Measurements from ENCODE around the gene TCFL5.

Gene TCFL5

DNA sequence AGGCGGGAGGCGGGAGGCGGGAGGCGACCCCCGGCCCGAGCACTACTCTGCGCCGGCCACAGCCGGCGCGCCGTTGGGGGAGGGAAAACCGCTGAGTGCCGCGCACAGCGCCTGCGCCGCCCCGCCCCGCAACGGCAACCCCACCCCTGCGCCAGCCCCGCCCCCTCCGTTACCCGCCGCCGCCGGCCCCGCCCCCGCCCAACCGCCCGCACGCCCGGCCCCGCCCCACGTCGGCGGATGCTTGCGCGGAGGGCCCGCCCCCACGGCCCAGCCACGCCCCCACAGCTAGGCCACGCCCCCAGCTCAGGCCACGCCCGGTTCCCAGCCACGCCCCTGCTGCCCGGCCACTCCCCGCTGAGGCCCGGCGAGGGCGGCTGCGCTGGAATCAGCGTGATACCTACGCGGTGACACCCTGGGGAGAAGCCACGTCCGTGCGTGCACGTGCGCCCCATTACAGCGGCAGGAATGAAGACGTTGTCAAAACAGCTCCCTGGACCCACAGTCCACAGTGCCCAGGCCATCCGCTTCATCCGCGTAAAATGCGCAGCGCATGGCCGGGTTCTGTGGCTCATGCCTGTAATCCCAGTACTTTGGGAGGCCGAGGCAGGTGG, at the start of gene TCFL5:
Gene TCFL5, minus strand, starts transcription at position 97 of the 611 bp plus-strand sequence. CDS start 152 bp downstream, outside the sequence.
- peak; percentile 85 for DNase-seq

DNA sequence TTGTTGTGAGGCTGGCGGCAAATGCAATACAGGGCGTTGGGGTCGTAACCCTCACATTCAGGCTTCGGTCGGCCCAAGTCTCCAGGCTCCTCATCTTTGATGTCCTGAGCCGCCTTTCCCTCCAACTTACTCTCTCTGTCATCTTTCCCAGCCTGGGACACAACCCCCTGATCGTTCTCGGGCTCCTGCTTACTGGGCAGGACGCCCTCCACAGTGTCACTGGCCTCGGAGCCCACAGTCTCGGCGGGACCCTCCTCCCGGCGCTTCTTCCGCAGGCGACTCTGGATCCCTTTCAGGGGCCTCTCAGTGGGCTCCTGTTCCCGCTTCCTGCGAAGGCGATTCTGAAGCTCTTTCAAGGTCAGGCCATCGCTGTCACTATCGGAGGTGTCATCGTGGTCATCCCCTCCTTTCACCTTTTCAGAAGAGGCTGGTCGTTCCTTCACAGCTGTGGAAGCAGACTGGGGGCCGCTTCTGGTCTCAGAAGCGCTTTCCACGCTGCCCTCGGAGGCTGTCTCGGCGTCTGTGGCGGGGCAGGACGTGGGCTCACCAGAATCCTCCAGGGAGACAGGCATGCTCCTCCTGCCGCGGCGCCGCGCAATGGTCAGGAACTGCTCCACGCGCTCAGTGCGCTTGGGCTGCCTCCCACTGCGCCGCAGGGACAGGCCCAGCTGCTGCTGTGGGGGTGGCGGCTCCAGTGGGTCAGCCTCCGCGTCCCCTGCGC, 49.3 kb upstream of the TCFL5 start:
- no peak for DNase-seq

DNA sequence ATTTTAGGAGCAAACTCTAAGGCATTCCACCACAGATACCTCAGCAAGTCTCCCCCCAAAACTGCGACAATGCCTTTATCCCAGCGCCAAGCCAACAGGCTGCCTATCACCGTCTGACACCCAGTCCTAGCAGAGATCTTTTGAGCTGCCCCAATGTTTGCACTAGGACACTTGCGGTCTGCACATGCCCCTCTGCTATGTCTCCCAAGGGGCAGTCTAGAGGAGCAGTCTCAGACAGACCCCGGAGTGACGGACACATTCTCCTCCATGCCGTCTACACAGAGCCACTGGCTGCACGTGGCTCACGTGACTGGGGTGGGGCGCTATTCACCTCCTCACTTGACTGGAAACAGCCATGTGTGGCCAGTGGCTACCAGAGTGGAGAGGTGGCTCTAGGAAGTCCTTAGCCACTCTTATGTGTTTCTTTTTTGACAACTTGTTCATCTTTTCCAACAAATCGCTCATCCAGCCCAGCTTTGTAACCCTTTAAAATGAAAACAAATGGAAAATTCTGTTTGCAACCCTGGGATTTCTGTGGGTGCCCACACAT, 48.7 kb upstream of the TCFL5 start:
- no peak for DNase-seq

DNA sequence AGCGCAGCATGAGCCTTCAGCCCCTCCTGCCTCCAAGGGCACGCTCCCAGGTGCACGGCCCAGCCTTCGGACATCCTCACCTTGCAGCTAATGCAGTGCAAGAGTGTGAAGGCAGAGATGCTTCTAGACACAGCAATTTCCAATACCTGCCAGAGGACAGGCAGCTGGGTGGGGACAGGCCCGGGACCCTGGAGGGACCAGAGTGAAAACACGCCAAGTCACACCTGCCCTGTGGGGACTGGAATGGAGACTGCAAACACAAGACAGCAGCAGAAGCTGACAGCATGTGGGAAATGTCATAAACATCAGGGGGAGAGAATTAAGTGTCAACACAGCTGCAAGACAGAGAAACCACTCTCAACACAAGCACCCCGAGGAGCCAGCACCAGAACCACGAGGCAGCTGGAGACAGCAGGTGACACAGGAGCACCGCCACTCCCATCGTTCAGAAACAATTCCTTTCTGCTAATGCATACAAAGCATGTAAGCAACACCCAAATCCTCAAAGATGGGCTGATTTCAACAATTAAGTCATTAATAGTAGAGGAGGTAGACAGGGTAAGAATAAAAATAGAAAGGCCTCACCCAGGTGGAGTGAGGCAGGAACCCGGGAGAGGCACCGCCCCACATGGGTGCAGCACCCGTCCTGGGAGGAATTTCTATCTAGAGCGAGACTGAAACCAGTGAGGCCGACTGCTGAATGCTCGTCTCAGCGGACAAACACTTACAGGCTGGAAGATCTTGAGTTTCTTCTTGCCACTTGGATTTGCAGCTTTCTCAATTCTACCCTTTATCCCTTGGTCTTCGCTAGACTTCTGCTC, 47.6 kb upstream of the TCFL5 start:
- peak; percentile 52 for DNase-seq

DNA sequence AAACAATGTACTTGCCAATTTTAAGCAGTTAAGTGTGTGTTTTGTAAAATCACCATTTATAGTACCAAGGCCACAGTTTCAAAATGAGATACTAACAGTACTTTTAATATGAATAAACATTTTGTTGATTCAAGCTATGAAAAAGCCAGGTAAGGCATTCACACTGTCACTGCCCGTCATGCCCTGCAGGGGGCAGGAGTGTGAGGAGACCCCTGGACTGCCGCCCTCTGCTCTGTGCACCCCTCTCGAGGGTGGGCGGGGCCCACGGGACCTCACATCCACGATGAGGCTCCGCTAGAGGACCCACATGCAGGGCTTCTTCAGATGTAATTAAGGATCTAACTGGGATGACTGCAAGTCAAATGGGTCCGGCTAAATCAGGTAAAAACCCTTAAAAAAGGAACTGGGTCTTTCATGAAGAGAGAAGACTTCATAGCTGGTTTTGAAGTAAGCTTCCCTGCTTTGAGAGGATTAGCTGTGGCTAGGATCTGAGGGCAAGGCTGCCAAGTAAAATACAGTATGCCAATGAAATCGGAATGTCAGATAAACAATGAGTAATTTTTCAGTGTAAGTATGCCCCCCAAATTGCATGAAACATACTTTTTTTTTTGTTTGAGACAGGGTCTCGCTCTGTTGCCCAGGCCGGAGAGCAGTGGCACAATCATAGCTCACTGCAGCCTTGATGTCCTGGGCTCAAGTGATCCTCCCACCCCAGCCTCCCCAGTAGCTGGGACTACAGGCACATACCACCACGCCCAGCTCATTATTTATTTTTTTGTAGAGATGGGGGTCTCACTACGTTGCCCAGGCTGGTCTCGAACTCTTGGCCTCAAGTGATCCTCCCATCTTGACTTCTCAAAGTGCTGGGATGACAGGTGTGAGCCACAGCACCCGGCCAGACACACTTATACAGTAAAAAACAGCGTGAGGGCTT, 46.0 kb upstream of the TCFL5 start:
- DNase-seq, result no peak

DNA sequence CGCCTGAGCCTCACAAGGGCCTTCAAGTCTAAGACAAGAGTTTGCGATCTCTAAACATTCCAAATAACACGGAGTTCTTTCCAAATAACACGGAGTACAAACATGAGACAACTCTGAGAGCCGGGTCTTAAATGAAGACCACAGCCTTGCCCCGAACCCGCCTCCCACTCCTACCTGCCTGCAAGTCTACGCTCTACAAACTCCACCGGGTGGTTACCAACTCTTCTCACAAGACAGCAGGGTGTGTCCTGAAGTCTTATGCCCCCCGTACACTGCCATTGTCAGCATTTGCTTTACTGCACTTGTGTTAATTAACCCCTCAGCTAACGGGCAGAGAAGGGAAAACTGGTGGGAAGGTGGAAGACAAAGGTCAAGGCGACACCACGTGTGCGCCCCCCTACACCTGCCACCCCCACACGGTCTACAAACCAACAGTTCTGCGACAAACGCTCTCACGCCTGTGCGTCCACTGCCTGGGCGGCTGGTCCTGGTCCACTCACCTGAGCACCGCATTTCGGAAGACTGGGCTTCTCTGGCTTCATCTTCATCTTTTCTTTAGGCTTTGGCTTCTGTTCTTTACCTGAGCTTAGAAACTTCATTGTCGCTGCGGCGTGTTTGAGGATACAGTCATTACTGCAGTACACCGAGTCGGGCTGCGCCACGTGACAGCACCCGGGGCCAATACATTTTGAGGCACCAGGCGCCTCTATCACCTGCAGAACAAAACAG, 45.2 kb upstream of the TCFL5 start:
- DNase-seq, result no peak

DNA sequence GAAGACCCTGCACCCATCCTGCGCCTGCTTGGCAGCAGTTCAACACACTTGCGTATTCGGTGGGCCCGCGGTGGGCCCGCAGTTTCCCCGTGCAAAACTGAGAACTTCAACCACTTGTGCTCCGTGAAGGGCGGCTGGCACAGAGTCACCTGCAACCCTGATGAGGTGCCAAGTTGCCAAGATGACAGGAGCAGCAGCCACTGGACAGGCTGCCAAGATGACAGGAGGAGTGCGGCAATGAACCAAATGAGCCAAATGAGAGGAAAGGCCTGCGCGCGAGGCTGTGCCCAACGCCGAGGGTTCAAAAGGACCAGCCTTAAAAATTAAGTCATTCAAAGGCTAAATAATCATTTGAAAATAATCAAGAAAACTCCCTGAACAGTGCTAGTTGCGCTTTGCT, 44.6 kb upstream of the TCFL5 start:
- DNase-seq, result no peak

DNA sequence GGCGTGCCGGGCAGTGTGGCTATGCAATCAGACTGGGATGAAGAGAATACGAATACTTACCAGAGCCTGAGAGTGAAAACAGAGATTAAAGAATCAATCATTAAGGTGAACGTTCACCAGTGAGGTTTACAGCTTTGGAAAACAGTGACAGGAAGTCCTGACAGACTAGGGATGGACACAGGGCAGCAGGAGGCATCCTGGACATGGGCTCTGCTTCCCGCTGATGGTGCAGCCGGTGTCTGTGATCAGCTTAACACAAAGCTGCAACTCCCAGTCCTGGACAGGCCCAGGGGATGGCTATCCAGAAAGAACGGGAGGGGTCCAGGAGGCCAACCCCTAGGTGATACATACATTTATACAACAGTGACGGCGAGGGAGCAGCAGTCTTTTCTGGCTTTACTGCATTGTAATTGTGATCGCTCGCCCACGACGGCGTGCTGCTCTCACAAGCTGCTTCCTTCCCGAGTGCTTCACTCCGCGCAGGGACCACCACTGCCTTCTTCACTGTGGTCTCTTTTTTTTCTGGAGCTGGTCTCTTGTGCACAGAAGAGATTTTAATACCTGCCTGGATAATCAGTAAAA, 44.0 kb upstream of the TCFL5 start:
- no peak for DNase-seq

DNA sequence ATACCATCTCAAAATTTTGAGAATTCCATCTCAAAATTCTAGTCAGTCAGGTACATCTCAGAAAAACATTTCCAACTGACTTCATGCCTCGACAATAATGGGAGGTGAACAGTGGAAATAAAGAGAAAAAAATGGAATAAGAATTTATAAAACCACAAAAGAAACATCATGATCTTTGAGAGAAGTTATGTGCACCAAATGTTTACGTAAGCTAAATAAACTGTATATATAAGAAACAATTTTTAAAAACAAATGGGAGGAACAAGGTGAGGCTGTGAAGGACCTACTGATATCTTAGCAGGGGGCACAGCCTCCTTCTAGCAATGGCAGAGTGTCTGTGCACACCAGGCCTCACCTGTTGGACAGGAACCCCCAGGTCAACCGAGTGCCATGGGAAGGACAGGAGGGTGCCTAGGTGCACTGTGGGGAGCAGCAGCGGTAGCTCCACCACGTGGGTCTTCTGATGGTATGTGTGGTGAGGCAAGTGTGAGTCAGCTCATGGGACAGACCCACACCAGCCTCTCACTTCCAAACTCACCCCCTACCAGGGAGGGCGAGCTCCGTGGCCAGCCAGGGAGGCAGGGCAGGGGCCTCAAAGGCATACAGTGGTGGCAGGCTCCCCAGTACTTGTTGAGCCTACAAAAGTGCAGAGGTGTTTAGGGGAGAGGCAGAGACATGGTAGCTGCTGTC, 41.4 kb upstream of the TCFL5 start:
- DNase-seq, result no peak

DNA sequence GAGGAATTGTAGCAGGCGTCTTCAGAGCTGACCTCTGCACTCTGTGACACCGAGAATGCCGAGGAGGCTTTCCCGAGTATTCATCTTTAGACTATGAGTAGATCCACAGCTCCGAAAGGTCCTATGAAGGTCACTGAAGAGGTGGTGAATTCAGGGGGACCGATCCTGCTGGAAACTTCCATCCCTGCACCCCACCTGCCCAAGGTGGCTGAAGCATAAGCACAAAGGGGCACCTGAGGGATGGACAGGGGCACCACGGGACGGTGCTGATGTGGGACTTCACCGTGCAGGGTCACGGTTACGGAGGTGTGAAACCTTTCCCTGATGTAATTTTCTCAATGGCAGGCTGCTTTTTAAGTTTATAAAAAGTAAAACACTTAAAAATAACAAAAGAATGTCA, 40.3 kb upstream of the TCFL5 start:
- no peak for DNase-seq

DNA sequence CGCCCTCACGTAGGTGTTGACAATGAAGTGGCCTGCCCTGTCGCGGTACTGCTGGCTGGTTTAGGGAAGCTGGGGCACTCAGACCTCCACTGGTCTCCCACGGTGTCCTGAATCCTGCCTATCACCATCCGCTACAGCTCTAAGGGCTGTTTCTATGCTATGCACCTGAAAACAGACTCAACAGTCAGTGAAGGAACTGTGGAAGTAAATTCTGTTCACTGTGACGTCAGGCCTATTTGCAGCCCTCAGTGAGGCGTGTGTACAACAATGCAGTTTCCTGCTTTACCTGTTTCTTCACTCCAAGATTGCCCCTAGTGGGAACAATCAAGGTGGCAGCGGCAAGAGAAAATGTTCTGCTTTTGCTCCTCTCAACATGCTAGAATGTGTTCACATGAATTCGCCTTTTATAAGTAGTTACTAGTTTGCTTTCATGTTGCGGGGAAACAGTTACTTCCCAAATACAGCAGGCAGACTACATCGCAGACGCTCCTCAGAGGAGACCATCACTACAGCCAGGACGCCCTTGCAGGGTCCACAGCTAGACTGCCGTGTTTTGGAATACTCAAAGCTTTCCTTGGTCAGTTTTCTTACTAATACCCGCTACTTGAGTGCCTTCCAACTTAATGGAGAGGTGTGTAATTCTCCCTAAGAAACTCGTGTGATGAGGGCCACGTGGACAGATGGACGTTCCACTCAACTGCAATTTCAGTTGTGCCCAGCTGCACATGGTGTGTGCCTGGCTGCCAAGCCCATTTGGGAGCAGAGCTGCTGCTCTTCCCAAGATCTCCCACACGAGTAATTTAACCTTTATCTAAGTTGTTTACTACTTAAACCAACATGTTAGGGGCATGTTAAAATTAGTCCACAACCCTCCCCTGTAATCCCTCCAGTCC, 39.3 kb upstream of the TCFL5 start:
- peak; percentile 73 for DNase-seq

DNA sequence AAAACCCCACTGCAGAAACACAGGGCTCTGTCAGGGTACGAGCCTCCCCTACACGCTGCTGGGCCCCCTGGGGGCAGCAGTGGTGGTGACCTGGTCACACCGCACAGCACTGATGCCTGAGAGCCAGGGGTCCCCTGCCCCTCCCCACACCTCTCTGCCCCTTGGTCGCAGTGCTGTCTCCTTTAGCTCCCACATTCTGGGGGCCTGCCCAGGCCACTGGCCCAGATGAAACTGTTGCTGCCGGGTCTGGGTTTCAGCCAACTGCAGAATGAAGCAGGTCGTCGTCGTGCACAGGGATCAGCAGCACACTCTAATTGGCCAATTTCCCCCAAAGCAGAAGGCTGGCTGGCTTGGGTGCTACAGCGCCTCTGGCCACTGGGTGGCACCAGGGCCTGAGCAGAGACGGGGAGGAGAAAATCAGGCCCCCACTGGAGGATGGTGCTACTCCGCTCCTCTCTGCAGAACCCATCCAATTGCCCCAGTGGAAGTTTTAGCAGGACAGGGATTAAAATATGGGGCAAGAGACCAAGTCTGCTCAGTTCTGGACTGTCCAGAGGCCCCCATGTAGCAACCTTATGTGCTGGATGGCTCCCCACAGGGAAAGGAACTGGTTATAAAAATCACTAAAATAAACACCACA, 38.5 kb upstream of the TCFL5 start:
- DNase-seq, result peak; percentile 82

DNA sequence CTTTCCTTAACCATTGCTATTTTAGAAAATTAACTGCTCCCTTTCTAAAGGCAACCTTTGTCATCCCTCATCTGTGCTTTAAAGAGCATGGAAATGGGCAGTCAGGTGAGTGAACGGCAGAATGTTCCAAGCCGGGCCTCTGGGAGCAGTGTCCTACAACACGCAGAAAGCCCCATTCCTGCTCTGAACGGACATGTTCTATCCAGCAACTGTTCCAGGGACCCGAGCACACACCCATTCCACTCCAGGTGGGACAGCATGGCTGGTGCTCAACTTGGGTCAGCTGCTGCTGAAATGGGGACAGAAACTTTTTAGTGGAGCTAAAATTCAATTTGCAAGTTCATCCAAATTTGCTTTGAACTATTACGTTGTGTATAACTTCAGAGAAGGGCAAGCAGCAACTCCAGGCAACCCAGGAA, 38.0 kb upstream of the TCFL5 start:
- no peak for DNase-seq

DNA sequence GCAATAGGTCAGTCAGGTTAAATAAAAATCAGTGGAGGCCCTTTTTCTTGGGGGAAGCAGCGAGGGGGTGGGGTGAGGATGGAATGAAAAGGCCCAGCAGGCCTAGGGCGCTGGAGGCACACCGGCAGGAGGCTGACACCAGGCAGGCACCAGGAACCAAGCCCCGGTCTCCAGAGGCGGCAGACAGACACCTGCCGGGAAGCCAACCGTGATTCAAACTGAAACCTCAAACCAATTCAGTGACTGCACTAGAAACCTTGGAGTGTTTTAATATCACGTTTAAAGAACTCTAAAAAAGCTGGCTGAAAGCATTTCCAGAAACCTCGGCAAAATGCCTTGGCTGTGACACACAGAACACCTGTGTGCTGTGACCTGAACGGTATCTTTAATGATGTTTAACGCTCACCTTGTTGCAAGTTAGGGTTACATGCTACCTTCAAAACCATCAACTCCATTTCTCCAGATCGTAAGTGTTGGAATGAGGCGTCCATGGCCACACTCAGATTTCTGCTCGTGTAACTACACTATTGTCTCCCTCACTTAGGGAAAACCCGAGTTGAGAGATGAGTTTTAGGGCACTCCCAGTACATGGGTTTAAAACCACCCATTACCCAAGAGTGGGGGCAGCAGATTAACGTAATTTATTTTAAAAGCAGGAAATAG, 37.5 kb upstream of the TCFL5 start:
- no peak for DNase-seq

DNA sequence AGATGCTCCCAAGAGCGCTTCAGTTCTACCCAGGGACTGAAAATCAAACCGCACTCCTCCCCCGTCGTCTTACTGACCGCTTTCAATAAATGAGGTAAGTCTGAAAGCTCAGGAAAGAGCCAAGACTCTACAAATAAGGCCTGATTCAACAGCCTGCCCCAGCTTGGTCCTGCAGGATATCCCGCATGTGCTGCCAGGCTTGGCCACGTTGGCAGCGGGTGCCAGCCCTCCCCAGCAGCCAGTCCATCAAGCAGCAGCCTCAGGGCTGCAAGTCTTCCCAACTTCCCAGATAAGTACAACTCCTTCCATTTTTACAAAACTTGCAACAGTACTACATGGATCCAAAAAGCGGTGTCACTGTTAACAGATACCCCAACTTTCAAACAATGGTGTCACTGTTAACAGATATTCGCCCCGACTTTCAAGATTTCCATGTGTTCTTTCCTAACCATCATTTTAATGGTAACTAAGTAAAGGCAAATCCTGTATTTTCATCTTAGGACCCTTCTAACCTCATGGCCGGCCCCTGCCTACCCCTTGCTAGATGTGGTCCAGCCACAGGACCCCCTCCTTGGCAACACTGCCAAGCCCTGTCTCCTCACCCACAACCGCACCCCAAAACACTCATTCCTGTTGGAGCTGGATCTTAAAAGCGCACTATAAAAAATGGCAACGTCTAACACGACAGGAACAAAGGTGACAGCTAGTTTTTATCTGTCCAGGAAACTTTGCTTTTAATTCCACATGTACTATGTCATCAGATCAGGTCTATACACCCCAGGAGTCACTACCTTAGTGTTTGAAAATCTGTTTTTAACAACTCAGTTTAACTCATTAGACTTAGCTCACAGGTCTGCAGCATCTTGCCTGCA, 36.7 kb upstream of the TCFL5 start:
- no peak for DNase-seq

DNA sequence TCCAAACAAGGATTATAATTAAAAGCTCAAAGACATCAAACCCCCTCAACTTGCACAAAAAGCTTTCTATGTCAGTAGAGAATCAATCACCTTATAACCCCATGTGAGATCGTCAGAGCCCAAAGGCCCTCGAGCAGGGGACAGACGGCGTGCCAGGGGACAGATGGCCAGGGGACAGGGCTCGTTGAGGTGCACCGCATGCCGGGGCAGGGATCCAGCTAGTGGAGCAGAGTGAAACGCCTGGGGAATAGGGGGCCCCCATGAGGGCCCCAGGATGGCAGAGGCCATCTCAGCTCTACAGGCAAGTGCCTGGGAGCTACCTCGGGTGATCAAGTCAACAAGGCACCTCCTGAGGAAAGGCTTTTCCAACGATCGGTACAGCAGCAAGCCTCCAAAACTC, 36.0 kb upstream of the TCFL5 start:
- no peak for DNase-seq

DNA sequence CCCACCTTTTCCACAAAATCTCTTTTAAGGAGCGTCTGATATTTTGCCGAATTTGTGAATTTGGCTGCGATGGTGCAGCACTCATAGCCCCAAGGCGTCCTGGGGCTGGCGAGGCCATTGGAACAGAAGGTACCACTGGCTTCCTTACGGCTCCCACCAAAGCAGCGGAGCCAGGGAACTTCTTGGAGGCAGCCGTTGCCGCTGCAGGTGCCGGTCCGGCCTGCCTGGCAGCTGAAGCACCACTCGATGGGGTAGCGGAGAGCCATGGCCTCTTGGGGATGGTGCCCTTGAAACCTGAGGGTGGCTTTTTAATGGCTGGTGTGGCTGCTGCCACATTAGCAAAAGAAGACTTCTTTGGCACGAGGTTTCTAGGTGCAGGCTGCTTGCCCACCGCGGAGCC, 34.9 kb upstream of the TCFL5 start:
- DNase-seq, result no peak

DNA sequence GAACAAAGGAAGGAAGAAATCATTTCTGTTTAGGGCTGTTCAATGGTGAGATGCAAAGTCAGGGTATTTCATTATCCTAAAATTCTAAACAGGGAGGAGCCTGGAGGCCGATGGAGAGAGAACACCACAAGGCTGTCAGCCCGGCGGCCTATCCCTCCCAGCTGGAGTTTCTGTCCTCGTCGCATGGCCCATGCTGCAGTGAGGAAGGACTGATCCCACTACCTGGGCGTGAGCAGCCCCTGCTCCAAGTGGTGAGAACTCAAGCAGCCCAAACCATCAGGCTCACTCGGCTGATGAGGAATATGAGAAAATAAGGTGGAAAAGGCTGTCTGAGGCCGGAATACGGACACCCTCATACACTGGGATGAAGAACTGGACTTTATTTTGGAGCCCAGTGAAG, 33.9 kb upstream of the TCFL5 start:
- no peak for DNase-seq

Data from NCI-H1105 treated with DMSO at 0.1 percent for 48 hours (cell line).